Hepatic stellate cell (primary cell): ENCODE data around the gene VWA7.

Experiments used
- DNase-seq: peaks from one replicate; pipeline ENCODE4 v3.0.0; 2011; ENCODE audit warnings: low spot score

VWA7 gene

GRCh38 chr6:31750411-31751022 lies 26.6 kb downstream of the VWA7 start:
- no peak for DNase-seq

DNA sequence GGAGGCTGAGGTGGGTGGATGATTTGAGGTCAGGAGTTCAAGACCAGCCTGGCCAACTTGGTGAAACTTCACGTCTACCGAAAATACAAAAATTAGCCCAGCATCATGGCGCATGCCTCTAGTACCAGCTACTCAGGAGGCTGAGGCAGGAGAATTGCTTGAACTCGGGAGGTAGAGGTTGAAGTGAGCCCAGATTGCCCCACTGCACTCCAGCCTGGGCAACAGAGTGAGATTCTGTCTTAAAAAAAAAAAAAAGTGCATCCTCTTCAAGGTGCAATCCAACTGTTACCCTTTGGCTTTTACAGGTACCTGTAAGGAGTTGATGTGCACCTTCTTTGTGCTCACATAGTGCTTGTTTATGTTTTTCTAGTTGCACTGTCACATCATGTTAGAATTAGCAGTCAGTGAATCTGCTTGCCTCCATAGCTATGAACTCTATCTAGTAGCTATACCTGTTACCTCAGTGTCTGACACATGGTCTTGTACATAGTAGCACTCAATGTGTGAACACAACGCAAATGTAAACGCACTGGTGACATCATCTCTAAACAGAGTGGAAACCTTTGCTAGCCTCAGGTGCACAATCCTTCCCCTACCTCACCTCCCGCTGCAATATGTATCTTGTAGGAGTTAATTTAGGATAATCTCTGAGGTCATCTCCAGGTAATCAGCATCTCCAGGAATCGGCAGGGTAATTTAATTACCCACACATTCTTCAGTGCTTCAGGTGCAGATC lies 27.7 kb downstream of the VWA7 start:
- no peak for DNase-seq

DNA sequence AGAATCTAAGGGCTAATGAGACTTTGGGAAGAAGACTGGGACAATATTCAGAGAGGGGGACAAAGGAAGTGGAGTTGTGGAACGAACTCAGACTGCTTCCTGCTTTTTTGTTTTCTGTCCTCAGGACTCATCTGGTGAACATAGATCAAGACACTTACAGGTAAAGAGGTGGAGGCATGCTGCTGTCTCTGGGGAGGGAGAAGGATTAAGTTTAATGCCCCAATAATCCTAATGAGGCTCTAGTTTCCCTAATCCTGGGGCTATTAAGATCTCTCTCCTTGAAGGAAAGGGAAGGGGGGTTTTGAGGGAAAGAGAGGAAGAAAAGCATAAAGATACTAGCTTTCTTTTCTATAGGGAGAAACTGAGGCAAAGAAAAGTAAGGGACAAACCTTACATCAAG lies 32.7 kb downstream of the VWA7 start:
- DNase-seq, result no peak

GRCh38 chr6:31742894-31743293 lies 34.2 kb downstream of the VWA7 start:
- DNase-seq, result no peak

- no peak for DNase-seq
Measured at GRCh38 chr6:31741815-31742214, 35.3 kb downstream of the VWA7 start.

- peak; percentile 56 for DNase-seq
Measured at GRCh38 chr6:31740397-31741223, 36.5 kb downstream of the VWA7 start.

- DNase-seq, result peak; percentile 98
Measured at GRCh38 chr6:31739639-31740396, 37.3 kb downstream of the VWA7 start, which contains the start of gene MSH5. MSH5 (plus strand) TSS chr6:31740005; CDS start chr6:31740467, 462 bp downstream.

DNA sequence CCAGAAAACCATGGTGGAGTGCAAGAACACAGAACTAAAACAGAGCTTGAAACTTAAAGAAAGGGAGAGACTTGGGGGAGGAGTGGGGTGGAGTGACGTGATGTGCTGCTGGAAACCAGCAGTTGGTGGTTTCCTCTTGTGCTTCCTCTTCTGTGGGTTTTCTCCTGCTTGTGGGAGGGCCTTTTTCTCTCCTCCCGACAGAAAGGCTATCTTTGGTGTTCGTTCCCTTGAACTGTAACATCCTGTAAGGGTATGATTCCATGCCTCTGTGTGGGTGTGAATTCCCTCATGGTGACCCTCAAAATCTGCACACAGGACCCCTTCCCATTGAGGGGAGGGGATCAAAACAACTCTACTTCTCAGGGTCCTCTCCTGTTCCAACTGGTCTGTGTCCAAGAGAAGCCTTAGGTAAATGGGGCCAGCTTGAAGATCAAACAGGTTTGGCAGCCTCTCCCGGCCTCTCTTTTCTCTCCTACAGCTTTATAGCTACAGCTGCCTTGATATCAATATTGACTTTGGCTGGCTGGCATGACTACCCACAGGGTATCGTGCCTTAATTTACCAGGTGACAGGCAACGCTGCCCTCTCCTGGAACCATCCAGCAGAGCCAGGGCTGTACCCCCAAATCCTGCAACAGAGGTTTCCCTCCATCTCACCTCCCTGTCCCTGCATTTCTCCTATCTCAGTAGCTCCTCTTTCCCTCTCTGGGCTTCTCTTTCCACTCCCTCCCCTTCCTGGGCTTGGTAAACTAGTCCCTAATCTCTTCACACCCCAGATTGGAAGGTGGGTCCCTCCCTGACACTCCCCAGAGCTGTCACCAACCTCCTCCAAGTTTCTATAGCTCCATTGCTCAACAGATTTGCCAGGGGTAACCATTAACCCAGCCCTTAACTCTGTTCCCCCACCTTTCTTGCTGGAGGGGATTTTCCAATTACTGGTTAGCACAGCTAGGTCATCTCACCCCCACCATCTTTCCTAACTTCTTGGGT lies 38.8 kb downstream of the VWA7 start:
- peak; percentile 86 for DNase-seq

- no peak for DNase-seq
Measured at GRCh38 chr6:31737315-31737990, 39.7 kb downstream of the VWA7 start.

DNA sequence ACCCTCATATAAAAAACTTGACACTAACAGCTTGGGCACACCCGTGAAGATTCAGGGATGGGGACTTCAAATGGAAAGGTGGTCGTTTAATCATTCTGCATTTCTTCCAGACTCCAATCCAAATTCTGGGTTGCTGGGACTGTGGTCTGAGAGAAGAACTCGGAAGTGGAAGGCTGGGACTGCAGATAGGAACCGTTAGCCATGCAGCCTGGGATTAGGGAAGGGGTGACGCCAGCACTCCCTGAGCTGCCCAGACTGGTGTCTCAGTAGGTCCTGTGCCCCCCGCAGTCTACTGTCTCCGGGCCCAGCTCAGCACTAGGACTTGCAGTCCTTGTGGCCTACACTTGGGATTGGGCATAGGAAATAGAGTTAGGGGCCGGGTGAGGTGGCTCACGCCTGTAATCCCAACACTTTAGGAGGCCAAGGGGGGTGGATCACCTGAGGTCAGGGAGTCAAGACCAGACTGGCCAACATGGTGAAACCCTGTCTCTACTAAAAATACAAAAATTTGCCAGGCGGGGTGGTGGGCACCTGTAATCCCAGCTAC lies 40.3 kb downstream of the VWA7 start:
- no peak for DNase-seq

DNA sequence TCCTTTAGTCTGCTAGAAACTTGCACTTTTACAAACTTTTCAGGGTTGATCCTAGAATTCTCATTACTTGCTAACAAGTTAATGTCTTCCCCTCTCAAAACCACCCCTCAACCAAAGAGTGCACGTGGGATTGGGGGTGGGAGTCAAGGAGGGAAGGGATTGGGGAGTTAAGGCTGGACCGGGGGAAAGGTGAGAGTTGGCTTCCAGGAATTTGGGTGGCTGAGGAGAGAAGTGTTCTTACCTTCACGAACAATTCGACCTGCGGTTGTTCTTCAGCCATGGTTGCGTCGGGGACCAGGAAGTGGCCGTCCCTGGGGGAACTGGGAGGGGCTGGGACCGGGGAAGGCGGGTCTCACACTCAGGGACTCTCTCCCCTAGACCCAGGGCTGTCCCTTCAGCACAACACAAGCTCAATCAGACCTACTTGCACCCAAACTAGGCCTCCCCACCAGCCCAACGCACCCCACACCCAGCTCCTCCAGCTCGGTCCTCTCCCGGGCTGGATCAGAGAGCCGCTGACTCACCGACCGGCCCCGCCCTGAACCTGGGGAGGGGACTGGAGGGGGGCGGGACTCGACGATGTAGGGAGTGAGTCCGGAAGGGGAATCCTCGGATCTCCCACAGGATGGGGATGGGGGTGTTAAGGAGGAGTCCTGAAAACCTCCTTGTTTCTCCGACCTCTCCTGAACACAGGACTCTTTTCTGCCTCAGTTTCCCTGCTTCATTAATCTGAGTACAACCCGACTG lies 40.9 kb downstream of the VWA7 start, which contains the start of gene CLIC1:
Gene CLIC1, minus strand, starts transcription at position 510 of the 747 bp plus-strand sequence. Its CDS starts 230 bp downstream, at position 280.
- DNase-seq, result peak; percentile 93

- DNase-seq, result peak; percentile 81
Measured at GRCh38 chr6:31734821-31735406, 42.2 kb downstream of the VWA7 start.

DNA sequence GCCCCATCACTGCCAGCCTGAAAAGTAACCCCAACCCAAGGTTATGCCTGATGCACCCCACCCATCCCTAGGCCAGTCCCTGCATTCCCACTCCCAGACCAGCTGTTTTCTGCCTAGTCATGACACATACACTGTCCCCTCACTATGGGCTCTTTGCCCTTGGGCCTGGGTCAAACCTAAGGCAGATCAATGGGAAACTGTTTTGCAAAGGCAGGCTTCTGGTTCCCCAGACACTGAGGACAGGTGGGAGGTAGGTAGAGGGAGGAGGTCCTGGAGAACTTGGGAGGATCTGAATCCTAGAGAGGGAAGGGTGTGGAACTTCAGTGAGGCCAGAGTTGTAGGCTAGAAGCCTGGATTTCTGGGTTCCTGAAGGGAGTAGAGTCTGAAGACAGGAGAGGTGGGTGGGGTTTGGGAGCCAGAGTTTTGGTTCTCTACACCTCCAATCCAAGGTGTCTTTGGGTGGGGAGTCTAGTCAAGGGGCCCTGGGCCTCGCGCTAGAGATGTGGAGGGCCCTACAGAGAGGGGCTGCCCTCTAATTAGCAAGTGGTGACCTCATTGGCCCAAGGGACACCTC lies 42.8 kb downstream of the VWA7 start:
- DNase-seq, result no peak

GRCh38 chr6:31733734-31734133 lies 43.4 kb downstream of the VWA7 start:
- no peak for DNase-seq

GRCh38 chr6:31732029-31732428 lies 45.1 kb downstream of the VWA7 start:
- DNase-seq, result no peak

DNA sequence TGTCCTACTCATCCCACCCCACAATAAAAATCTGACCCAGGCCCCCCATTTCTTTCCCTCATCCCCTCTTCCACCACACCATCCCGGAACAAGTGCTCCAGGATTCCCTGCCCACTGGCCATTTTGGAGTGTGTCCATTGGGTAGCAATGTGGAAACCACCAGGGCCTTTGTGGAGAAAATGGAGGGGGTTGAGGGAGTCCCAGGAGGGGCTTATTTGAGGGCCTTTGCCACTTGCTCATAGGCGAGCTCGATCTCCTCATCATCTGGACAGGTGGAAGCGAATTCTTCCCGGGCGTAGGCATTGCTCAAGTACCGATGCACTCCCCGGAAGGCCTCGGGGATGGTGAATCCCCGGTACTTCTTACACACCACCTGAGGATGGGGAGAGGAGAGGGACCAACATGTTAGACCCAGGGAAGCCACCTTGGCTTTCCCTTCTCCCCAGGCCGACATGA lies 46.5 kb downstream of the VWA7 start:
- DNase-seq, result no peak

DNA sequence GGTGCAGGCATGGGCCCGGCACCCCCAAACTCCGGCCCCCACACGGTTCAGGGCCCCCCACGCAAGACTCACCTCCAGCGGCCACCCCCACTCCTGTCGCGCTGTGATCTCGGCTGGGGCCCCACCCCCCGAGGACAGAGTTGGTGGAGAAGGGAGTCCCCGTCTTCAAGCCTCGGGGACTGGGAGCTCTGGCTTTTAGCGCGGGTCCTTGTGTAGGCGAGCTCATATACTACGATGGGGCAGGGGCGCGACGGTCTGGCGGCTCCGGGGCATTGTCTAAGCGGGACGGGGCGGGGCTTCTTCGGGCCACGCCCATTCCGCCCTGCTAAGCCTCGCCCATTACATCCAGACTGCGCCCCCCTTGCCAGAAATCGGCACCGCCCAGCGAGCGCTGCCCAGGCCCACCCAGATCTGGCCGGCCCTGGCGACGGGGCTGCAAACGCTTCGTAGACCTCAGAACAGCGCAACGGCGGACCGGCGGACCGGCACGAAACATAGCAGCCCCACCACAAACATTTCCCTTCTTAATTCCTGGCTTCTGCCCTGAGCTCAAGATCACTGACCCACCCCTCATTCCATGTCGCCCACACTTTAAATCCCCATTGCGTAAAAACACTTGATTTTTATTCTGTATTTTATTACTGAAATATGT lies 47.0 kb downstream of the VWA7 start:
- DNase-seq, result peak; percentile 86

- DNase-seq, result peak; percentile 96
Measured at GRCh38 chr6:31729515-31729978, 47.6 kb downstream of the VWA7 start.
